ENCODE data around the gene VSTM4.

VSTM4 gene

GRCh38 chr10:49080965-49081364, 34.4 kb downstream of the VSTM4 start:
- TF ChIP-seq REST (IDR thresholded peaks at IDR 0.05; ENCODE audit: insufficient replicate concordance, low read depth) = no peak
- TF ChIP-seq GABPA (IDR thresholded peaks at IDR 0.05; ENCODE audit: low read depth) = no peak
- TF ChIP-seq SPI1 (IDR thresholded peaks at IDR 0.05; ENCODE audit: borderline replicate concordance, low read depth) = no peak
- Histone ChIP-seq H3K4me3 (replicated peaks; ENCODE audit: insufficient read depth, low read length) (no peak overlapping the region), H3K27ac (replicated peaks) (no peak overlapping the region), H3K27me3 (ENCODE audit: insufficient read depth, poor library complexity, severe bottlenecking) (peaks cover 3% of the 10 kb centered on the region)
- no peak for DNase-seq (ENCODE audit: low read depth in 1 of 2, low spot score in 1 of 2)

GRCh38 chr10:49080071-49080470, 35.3 kb downstream of the VSTM4 start:
- Histone ChIP-seq H3K27me3 (ENCODE audit: insufficient read depth, poor library complexity, severe bottlenecking) (peaks cover 3% of the 10 kb centered on the region), H3K27ac (replicated peaks) (no peak overlapping the region), H3K4me3 (replicated peaks; ENCODE audit: insufficient read depth, low read length) (no peak overlapping the region)
- no peak for DNase-seq (ENCODE audit: low read depth in 1 of 2, low spot score in 1 of 2)
- TF ChIP-seq GABPA (IDR thresholded peaks at IDR 0.05; ENCODE audit: low read depth) (no peak), CTCF (IDR thresholded peaks at IDR 0.05; ENCODE audit: insufficient read depth, low read length) (no peak), SPI1 (IDR thresholded peaks at IDR 0.05; ENCODE audit: borderline replicate concordance, low read depth) (no peak), POLR2AphosphoS5 (IDR thresholded peaks at IDR 0.05; ENCODE audit: low read depth) (no peak), REST (IDR thresholded peaks at IDR 0.05; ENCODE audit: insufficient replicate concordance, low read depth) (no peak)

GRCh38 chr10:49079499-49079898, 35.8 kb downstream of the VSTM4 start:
- H3K27me3 ChIP-seq (ENCODE audit: insufficient read depth, poor library complexity, severe bottlenecking) = peaks cover 3% of the 10 kb centered on the region
- H3K27ac ChIP-seq (replicated peaks) = no peak overlapping the region
- no peak for DNase-seq (ENCODE audit: low read depth in 1 of 2, low spot score in 1 of 2)
- TF ChIP-seq POLR2AphosphoS5 (IDR thresholded peaks at IDR 0.05; ENCODE audit: low read depth) (no peak), CTCF (IDR thresholded peaks at IDR 0.05; ENCODE audit: insufficient read depth, low read length) (no peak), REST (IDR thresholded peaks at IDR 0.05; ENCODE audit: insufficient replicate concordance, low read depth) (no peak), GABPA (IDR thresholded peaks at IDR 0.05; ENCODE audit: low read depth) (no peak), SPI1 (IDR thresholded peaks at IDR 0.05; ENCODE audit: borderline replicate concordance, low read depth) (no peak)
- no peak overlapping the region for H3K4me3 ChIP-seq (replicated peaks; ENCODE audit: insufficient read depth, low read length)

Measured in HL-60 (cell line).